Natural killer cell (primary cell): ENCODE measurements around the gene CEP112. TPM values are rescaled to one million over a fixed set of nuclear protein-coding genes. Genes with fewer than 3 reads are reported as not detected.

Experiments used
- ATAC-seq, 3 donors: fragments of 150-1000 bp in 2 of 3; fragments of 200-7000 bp in 1 of 3; cut with Tn5 transposase; 1 replicate in 1 of 3; 2 replicates in 2 of 3; pipeline ENCODE4 v1.10.0; 2021; ENCODE audit warnings: mild to moderate bottlenecking in 2 of 3, moderate library complexity in 2 of 3
- DNase-seq, 2 donors: peaks; one replicate each; pipeline versions ENCODE4 v3.0.0 to v3.0.0-alpha.2; 2013 to 2021; ENCODE audit warnings: mixed read lengths in 1 of 2
- H3K27ac ChIP-seq: one replicate; pipeline ENCODE4 v1.5.1; 2013; ENCODE audit warnings: mild to moderate bottlenecking, low read length
- H3K27me3 ChIP-seq: one replicate; pipeline ENCODE4 v1.6.1; 2013; ENCODE audit warnings: low read length; ENCODE audit not compliant: control insufficient read depth, insufficient read depth
- H3K36me3 ChIP-seq: one replicate; pipeline ENCODE4 v1.6.1; 2013; ENCODE audit warnings: low read length; ENCODE audit not compliant: control insufficient read depth, insufficient read depth
- H3K4me1 ChIP-seq: one replicate; pipeline ENCODE4 v1.6.1; 2013; ENCODE audit warnings: low read length; ENCODE audit not compliant: control insufficient read depth, insufficient read depth
- H3K4me3 ChIP-seq: one replicate; pipeline ENCODE4 v1.5.1; 2013; ENCODE audit warnings: low read length
- H3K9me3 ChIP-seq: one replicate; pipeline ENCODE4 v1.6.1; 2013; ENCODE audit warnings: low read length; ENCODE audit not compliant: control insufficient read depth, insufficient read depth
- H3K27ac Mint-ChIP-seq, 2 donors: one replicate each; pipeline ENCODE4 v1.8.0; 2022; ENCODE audit warnings: mild to moderate bottlenecking in 2 of 2, mixed read lengths in 2 of 2, moderate library complexity in 1 of 2
- H3K27me3 Mint-ChIP-seq, 2 donors: one replicate each; pipeline ENCODE4 v1.8.0; 2022; ENCODE audit warnings: low read depth in 2 of 2, mixed read lengths in 2 of 2
- H3K36me3 Mint-ChIP-seq: one replicate; pipeline ENCODE4 v1.8.0; 2022; ENCODE audit warnings: mixed read lengths
- H3K4me1 Mint-ChIP-seq, 2 donors: one replicate each; pipeline ENCODE4 v1.8.0; 2022; ENCODE audit warnings: mixed read lengths in 2 of 2
- H3K4me3 Mint-ChIP-seq: one replicate; pipeline ENCODE4 v1.8.0; 2022; ENCODE audit warnings: mild to moderate bottlenecking, moderate library complexity, mixed read lengths
- H3K9me3 Mint-ChIP-seq, 2 donors: one replicate each; pipeline ENCODE4 v1.8.0; 2022; ENCODE audit warnings: mixed read lengths in 2 of 2
- WGBS: methylation state at CpG from one replicate; pipeline ENCODE4 v1.1.7; 2013; ENCODE audit warnings: missing lambda C conversion rate; ENCODE audit not compliant: insufficient coverage; 5-methylcytosine and 5-hydroxymethylcytosine counted together
- intact Hi-C: fragments of 100-400 bp; cut with micrococcal nuclease; formaldehyde crosslinking; loops from one replicate; pipeline ENCODE4 v1.14.2; 2022
- total RNA-seq, 4 donors: library from RNA; stranded (reverse); fragments of 120-200 nt in 1 of 4; gene quantifications; one replicate each; pipeline versions ENCODE4 v1.2.3 to v1.2.4, GENCODE V29; 2013 to 2022
- TF ChIP-seq, protein P1 (sequence below): fragments of 200-600 bp; IDR thresholded peaks from one replicate; pipeline ENCODE4 v1.8.0; 2022; ENCODE audit warnings: antibody characterized with exemption

The CEP112 gene
- total RNA-seq, 3 donors from 2014 or later (not counting 1 experiment from before 2014, with no cell fraction given), result 0.60 to 1.1 (median 0.85) TPM

GRCh38 chr17:65910836-65911235 is 281.1 kb downstream of the CEP112 start:
- H3K9me3 ChIP-seq, result no peaks in the 10 kb centered on the region
- Mint-ChIP-seq H3K4me1 (no peaks in the 10 kb centered on the region), H3K9me3 (peaks cover 8 to 11% of the 10 kb centered on the region in 2 donors), H3K36me3 (peaks cover 9% of the 10 kb centered on the region), H3K27me3 (peaks cover 2 to 11% of the 10 kb centered on the region in 2 donors), H3K4me3 (no peak overlapping the region), H3K27ac (no peak overlapping the region)
- H3K27ac ChIP-seq, result no peak overlapping the region
- H3K4me3 ChIP-seq, result no peak overlapping the region
- intact Hi-C loops, result no loop called here
- 100% methylated on average over 1 of the region's 1 CpG for WGBS
- H3K36me3 ChIP-seq, result no peaks in the 10 kb centered on the region
- no peaks in the 10 kb centered on the region for H3K27me3 ChIP-seq
- H3K4me1 ChIP-seq, result no peaks in the 10 kb centered on the region
- no peak for DNase-seq
- no peak for ATAC-seq
- TF ChIP-seq, protein P1, sequence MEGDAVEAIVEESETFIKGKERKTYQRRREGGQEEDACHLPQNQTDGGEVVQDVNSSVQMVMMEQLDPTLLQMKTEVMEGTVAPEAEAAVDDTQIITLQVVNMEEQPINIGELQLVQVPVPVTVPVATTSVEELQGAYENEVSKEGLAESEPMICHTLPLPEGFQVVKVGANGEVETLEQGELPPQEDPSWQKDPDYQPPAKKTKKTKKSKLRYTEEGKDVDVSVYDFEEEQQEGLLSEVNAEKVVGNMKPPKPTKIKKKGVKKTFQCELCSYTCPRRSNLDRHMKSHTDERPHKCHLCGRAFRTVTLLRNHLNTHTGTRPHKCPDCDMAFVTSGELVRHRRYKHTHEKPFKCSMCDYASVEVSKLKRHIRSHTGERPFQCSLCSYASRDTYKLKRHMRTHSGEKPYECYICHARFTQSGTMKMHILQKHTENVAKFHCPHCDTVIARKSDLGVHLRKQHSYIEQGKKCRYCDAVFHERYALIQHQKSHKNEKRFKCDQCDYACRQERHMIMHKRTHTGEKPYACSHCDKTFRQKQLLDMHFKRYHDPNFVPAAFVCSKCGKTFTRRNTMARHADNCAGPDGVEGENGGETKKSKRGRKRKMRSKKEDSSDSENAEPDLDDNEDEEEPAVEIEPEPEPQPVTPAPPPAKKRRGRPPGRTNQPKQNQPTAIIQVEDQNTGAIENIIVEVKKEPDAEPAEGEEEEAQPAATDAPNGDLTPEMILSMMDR, result no peak

GRCh38 chr17:65902831-65903522 is 289.0 kb downstream of the CEP112 start:
- Histone ChIP-seq H3K4me1 (no peaks in the 10 kb centered on the region), H3K9me3 (no peaks in the 10 kb centered on the region), H3K4me3 (no peak overlapping the region), H3K27ac (no peak overlapping the region), H3K36me3 (no peaks in the 10 kb centered on the region), H3K27me3 (no peaks in the 10 kb centered on the region)
- Mint-ChIP-seq H3K36me3 (no peaks in the 10 kb centered on the region), H3K4me3 (no peak overlapping the region), H3K4me1 (no peaks in the 10 kb centered on the region), H3K27me3 (no peaks in the 10 kb centered on the region), H3K27ac (no peak overlapping the region), H3K9me3 (no peaks in the 10 kb centered on the region)
- WGBS, result 93% methylated on average over 11 of the region's 11 CpGs
- TF ChIP-seq, protein P1, result no peak
- intact Hi-C loops, result no loop called here
- ATAC-seq (no peak), DNase-seq (no peak)

DNA sequence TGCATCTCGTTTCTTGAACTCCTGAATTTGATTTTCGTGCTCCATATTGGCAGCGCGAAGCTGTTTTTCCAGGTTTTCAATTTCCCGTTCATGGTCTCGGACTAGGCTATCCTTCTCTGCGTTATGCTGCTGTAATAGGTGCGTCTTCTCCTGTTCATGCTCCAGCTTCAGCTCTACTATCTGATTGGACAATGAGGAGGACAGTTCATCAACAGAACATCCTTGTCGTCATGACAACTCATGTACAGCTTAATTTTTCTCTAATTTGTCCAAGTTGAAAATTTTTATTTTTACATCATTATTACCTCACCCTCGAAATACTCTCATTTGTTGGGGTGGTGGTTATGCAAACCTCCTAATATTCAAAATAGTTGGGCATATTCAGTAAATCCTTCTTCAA is 289.8 kb downstream of the CEP112 start:
- Mint-ChIP-seq H3K4me1 (no peaks in the 10 kb centered on the region), H3K27ac (no peak overlapping the region), H3K4me3 (no peak overlapping the region), H3K36me3 (no peaks in the 10 kb centered on the region), H3K9me3 (no peaks in the 10 kb centered on the region), H3K27me3 (no peaks in the 10 kb centered on the region)
- no peak overlapping the region for H3K4me3 ChIP-seq
- WGBS, result 93% methylated on average over 9 of the region's 10 CpGs
- H3K27me3 ChIP-seq, result no peaks in the 10 kb centered on the region
- no peak overlapping the region for H3K27ac ChIP-seq
- no peaks in the 10 kb centered on the region for H3K36me3 ChIP-seq
- no peaks in the 10 kb centered on the region for H3K9me3 ChIP-seq
- DNase-seq (no peak), ATAC-seq (no peak)
- H3K4me1 ChIP-seq, result no peaks in the 10 kb centered on the region
- TF ChIP-seq, protein P1, result no peak
- intact Hi-C loops, result no loop called here

DNA sequence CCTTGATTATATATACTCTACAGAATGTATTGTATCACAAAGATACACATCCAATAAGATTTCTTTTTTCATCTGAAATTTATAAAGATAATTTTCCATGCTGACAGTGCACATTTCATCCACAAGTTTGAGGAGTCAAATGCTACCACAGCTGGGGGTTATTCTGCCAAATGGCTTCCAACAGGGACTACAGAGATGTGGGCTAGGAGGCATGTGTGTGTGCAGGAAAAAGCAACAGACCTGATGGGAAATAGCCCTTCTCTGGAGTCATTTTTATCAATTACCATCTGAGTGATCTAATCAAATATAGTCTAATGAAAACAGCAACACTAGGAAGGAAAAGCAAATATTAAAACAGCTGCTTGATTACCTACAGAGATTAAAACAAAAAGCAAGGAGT is 290.5 kb downstream of the CEP112 start:
- Mint-ChIP-seq H3K36me3 (no peaks in the 10 kb centered on the region), H3K9me3 (no peaks in the 10 kb centered on the region), H3K27me3 (no peaks in the 10 kb centered on the region), H3K4me3 (no peak overlapping the region), H3K27ac (no peak overlapping the region), H3K4me1 (no peaks in the 10 kb centered on the region)
- Histone ChIP-seq H3K36me3 (no peaks in the 10 kb centered on the region), H3K4me3 (no peak overlapping the region), H3K9me3 (no peaks in the 10 kb centered on the region), H3K4me1 (no peaks in the 10 kb centered on the region), H3K27ac (no peak overlapping the region), H3K27me3 (no peaks in the 10 kb centered on the region)
- ATAC-seq, result no peak
- DNase-seq, result no peak
- TF ChIP-seq, protein P1, result no peak
- intact Hi-C loops, result no loop called here
